HFFc6 (cell line): Measurements from ENCODE around the gene SLC12A5. TPM values are rescaled to one million over a fixed set of nuclear protein-coding genes. Genes with fewer than 3 reads are reported as not detected.
A peak's percentile ranks its signal among the peaks of the same experiment; 100 is the strongest.

Experiments
- DNase-seq: peaks from one replicate; pipeline ENCODE4 v3.0.0-alpha.2; 2018
- H3K27ac Mint-ChIP-seq: 2 replicates; pipeline ENCODE4 v1.8.0; 2020; ENCODE audit warnings: mild to moderate bottlenecking, mixed read lengths
- H3K27me3 Mint-ChIP-seq: 2 replicates; pipeline ENCODE4 v1.8.0; 2021; ENCODE audit warnings: mild to moderate bottlenecking, moderate library complexity, mixed read lengths; ENCODE audit not compliant: insufficient read depth
- H3K36me3 Mint-ChIP-seq: 2 replicates; pipeline ENCODE4 v1.8.0; 2021; ENCODE audit warnings: low read depth, mixed read lengths
- H3K4me1 Mint-ChIP-seq: 2 replicates; pipeline ENCODE4 v1.8.0; 2020; ENCODE audit warnings: low read depth, mixed read lengths
- H3K4me3 Mint-ChIP-seq: 2 replicates; pipeline ENCODE4 v1.8.0; 2020; ENCODE audit warnings: mild to moderate bottlenecking, moderate library complexity, mixed read lengths
- H3K9me3 Mint-ChIP-seq: 2 replicates; pipeline ENCODE4 v1.8.0; 2020; ENCODE audit warnings: mild to moderate bottlenecking, mixed read lengths
- total RNA-seq, 6 experiments: library from RNA; stranded (reverse); fragmentation: NEBNext Ultra II Directional; extraction: Animal tissue kit (Norgen Biotek cat#: 25700); gene quantifications; 2 replicates in 1 of 6; 3 replicates in 5 of 6; pipeline ENCODE4 v1.2.3, GENCODE V29; 2021
- TF ChIP-seq, protein P1 (sequence below): fragments of 200-600 bp; sonication (generic); IDR thresholded peaks from 2 replicates; pipeline ENCODE4 v1.5.0; 2021; ENCODE audit warnings: antibody characterized with exemption, mild to moderate bottlenecking

The SLC12A5 gene
- total RNA-seq, 6 experiments from 2014 or later, result 0.18 to 0.82 (median 0.52) TPM; not detected in 1

DNA sequence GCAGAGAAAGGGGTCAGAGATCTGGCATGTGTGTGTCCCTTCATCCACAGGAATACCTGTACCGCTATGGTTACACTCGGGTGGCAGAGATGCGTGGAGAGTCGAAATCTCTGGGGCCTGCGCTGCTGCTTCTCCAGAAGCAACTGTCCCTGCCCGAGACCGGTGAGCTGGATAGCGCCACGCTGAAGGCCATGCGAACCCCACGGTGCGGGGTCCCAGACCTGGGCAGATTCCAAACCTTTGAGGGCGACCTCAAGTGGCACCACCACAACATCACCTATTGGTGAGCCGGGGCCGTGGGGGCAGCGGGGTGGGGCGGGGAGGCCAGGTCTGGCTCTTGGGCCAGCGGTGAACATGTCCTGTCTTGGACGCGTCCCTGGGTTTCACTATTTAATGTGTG, 19.2 kb upstream of the SLC12A5 start:
- Mint-ChIP-seq H3K27me3 (peaks cover 59% of the 10 kb centered on the region), H3K4me1 (peaks cover 11% of the 10 kb centered on the region; the same call in 1 of the 2 replicates), H3K9me3 (peaks cover 8% of the 10 kb centered on the region; the same call in 1 of the 2 replicates), H3K27ac (no peak overlapping the region), H3K4me3 (no peak overlapping the region), H3K36me3 (peaks cover 6% of the 10 kb centered on the region; the same call in 1 of the 2 replicates)
- TF ChIP-seq, protein P1, sequence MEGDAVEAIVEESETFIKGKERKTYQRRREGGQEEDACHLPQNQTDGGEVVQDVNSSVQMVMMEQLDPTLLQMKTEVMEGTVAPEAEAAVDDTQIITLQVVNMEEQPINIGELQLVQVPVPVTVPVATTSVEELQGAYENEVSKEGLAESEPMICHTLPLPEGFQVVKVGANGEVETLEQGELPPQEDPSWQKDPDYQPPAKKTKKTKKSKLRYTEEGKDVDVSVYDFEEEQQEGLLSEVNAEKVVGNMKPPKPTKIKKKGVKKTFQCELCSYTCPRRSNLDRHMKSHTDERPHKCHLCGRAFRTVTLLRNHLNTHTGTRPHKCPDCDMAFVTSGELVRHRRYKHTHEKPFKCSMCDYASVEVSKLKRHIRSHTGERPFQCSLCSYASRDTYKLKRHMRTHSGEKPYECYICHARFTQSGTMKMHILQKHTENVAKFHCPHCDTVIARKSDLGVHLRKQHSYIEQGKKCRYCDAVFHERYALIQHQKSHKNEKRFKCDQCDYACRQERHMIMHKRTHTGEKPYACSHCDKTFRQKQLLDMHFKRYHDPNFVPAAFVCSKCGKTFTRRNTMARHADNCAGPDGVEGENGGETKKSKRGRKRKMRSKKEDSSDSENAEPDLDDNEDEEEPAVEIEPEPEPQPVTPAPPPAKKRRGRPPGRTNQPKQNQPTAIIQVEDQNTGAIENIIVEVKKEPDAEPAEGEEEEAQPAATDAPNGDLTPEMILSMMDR, result no peak
- DNase-seq, result no peak

DNA sequence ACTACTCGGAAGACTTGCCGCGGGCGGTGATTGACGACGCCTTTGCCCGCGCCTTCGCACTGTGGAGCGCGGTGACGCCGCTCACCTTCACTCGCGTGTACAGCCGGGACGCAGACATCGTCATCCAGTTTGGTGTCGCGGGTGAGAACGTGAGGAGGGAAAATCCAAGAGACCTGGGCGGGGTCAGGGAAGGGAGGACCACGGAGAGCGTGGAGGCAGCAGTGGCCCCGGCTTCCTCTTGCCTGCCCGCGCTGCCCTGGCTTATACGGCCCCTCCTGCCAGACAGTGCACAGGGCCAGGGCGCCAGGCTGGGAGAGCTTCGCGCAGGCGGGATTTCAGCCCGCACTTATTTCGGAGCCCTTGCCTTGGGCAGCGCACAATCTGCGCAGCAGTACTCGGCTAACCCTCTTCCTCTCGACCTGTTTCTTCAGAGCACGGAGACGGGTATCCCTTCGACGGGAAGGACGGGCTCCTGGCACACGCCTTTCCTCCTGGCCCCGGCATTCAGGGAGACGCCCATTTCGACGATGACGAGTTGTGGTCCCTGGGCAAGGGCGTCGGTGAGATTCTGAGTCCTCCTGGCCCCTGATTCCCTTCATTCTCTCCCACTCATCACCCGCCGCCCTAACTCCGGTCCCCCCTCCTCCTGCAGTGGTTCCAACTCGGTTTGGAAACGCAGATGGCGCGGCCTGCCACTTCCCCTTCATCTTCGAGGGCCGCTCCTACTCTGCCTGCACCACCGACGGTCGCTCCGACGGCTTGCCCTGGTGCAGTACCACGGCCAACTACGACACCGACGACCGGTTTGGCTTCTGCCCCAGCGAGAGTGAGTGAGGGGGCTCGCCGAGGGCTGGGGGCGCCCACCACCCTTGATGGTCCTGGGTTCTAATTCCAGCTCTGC, 18.3 kb upstream of the SLC12A5 start:
- TF ChIP-seq, protein P1, result no peak
- peaks cover 6% of the 10 kb centered on the region; the same call in 1 of the 2 replicates for H3K36me3 Mint-ChIP-seq
- H3K27ac Mint-ChIP-seq, result no peak overlapping the region
- H3K27me3 Mint-ChIP-seq, result peaks cover 60% of the 10 kb centered on the region
- H3K9me3 Mint-ChIP-seq, result peaks cover 8% of the 10 kb centered on the region; the same call in 1 of the 2 replicates
- no peak overlapping the region for H3K4me3 Mint-ChIP-seq
- DNase-seq, result no peak
- H3K4me1 Mint-ChIP-seq, result peaks cover 11% of the 10 kb centered on the region; the same call in 1 of the 2 replicates

DNA sequence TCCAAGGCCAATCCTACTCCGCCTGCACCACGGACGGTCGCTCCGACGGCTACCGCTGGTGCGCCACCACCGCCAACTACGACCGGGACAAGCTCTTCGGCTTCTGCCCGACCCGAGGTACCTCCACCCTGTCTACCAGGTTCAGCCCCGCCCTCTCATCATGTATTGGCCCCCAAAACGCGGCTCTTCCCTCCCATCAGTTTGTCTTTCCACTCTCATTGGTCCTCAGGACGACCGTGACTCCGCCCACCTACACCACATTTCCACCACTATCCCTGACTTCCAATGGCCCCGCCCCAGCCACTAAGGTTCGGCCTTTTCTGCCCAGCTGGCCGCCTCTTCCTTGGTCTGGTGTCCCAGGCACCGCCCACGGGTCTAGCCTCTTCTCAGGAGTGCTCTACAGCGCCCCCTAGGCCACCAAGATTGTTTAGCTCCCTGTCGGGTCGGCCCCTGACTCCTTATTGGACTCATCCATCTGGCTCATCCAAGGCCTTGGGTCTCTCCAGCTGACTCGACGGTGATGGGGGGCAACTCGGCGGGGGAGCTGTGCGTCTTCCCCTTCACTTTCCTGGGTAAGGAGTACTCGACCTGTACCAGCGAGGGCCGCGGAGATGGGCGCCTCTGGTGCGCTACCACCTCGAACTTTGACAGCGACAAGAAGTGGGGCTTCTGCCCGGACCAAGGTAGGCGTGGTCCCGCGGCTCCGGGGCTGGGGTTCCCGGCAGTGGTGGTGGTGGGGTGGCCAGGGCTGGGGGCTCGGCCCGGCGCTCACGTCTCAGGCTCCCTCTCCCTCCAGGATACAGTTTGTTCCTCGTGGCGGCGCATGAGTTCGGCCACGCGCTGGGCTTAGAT, 17.2 kb upstream of the SLC12A5 start:
- Mint-ChIP-seq H3K27me3 (peaks cover 64% of the 10 kb centered on the region), H3K4me3 (0 out of 2 replicates have a peak overlapping the region, but pooled peaks have one; percentile 24), H3K9me3 (peaks cover 8% of the 10 kb centered on the region; the same call in 1 of the 2 replicates), H3K4me1 (peaks cover 11% of the 10 kb centered on the region; the same call in 1 of the 2 replicates), H3K27ac (no peak overlapping the region), H3K36me3 (peaks cover 6% of the 10 kb centered on the region; the same call in 1 of the 2 replicates)
- TF ChIP-seq, protein P1, result peak; percentile 66
- DNase-seq, result peak; percentile 23

GRCh38 chr20:46012921-46013320, 16.1 kb upstream of the SLC12A5 start:
- H3K4me1 Mint-ChIP-seq, result peaks cover 11% of the 10 kb centered on the region; the same call in 1 of the 2 replicates
- peaks cover 8% of the 10 kb centered on the region; the same call in 1 of the 2 replicates for H3K9me3 Mint-ChIP-seq
- no peak overlapping the region for H3K4me3 Mint-ChIP-seq
- peaks cover 6% of the 10 kb centered on the region; the same call in 1 of the 2 replicates for H3K36me3 Mint-ChIP-seq
- DNase-seq, result no peak
- H3K27ac Mint-ChIP-seq, result no peak overlapping the region
- peaks cover 63% of the 10 kb centered on the region for H3K27me3 Mint-ChIP-seq
- TF ChIP-seq, protein P1, result no peak

- DNase-seq, result no peak
- peaks cover 11% of the 10 kb centered on the region; the same call in 1 of the 2 replicates for H3K4me1 Mint-ChIP-seq
- H3K27me3 Mint-ChIP-seq, result peaks cover 59% of the 10 kb centered on the region
- no peak overlapping the region for H3K4me3 Mint-ChIP-seq
- H3K36me3 Mint-ChIP-seq, result peaks cover 6% of the 10 kb centered on the region; the same call in 1 of the 2 replicates
- H3K9me3 Mint-ChIP-seq, result peaks cover 8% of the 10 kb centered on the region; the same call in 1 of the 2 replicates
- TF ChIP-seq, protein P1, result no peak
- H3K27ac Mint-ChIP-seq, result no peak overlapping the region
These were observed 15.6 kb upstream of the SLC12A5 start for GRCh38 chr20:46013322-46013828.
